ENCODE data around the gene GALNT14.

GALNT14 gene

DNA sequence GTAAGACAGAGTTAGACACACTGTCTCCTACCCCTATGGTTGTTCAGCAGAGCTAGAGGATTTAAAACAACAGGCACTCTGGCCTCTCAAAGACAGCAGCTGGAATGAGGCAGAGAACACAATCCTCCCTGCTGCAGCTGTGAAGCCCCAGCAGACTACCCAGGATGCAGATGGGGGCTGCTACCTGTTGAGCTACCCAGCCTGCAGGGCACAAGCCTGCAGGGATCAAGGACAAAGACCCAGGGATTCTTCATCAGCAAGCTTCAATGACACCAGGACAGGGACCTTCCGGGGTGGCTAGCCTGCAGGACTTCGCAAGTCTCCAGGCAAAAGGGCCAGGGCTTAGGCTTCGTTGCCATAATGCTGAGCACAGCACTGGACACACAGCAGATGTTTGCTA lies 27.2 kb downstream of the GALNT14 start:
- Histone ChIP-seq H3K27ac (ENCODE audit: low read length) (no peak overlapping the region), H3K79me2 (ENCODE audit: insufficient read depth, low read length) (no peaks in the 10 kb centered on the region), H3K27me3 (ENCODE audit: insufficient read depth, low read length, poor library complexity) (no peaks in the 10 kb centered on the region), H3K36me3 (ENCODE audit: insufficient read depth, low read length) (no peaks in the 10 kb centered on the region), H3K4me2 (ENCODE audit: insufficient read depth, low read length) (no peak overlapping the region), H3K4me3 (ENCODE audit: low read depth in 1 of 2, low read length in 2 of 2) (no peak overlapping the region), H3K4me1 (ENCODE audit: insufficient read depth, low read length) (no peaks in the 10 kb centered on the region), H2AFZ (ENCODE audit: low read depth, low read length) (no peak overlapping the region), H3K9ac (ENCODE audit: low read depth, low read length) (no peak overlapping the region), H3K9me3 (ENCODE audit: insufficient read depth, low read length, severe bottlenecking) (no peaks in the 10 kb centered on the region), H4K20me1 (ENCODE audit: insufficient read depth, low read length) (no peaks in the 10 kb centered on the region)
- ATAC-seq (ENCODE audit: insufficient read depth, low read depth), result no peak
- no peak for DNase-seq
- TF ChIP-seq, protein P1, sequence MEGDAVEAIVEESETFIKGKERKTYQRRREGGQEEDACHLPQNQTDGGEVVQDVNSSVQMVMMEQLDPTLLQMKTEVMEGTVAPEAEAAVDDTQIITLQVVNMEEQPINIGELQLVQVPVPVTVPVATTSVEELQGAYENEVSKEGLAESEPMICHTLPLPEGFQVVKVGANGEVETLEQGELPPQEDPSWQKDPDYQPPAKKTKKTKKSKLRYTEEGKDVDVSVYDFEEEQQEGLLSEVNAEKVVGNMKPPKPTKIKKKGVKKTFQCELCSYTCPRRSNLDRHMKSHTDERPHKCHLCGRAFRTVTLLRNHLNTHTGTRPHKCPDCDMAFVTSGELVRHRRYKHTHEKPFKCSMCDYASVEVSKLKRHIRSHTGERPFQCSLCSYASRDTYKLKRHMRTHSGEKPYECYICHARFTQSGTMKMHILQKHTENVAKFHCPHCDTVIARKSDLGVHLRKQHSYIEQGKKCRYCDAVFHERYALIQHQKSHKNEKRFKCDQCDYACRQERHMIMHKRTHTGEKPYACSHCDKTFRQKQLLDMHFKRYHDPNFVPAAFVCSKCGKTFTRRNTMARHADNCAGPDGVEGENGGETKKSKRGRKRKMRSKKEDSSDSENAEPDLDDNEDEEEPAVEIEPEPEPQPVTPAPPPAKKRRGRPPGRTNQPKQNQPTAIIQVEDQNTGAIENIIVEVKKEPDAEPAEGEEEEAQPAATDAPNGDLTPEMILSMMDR (IDR thresholded peaks at IDR 0.05; ENCODE audit: borderline replicate concordance, extremely low read depth, low read length, poor library complexity, severe bottlenecking), result no peak
- TF ChIP-seq EZH2 (IDR thresholded peaks at IDR 0.05; ENCODE audit: borderline replicate concordance, low read depth, low read length, severe bottlenecking), result no peak

DNA sequence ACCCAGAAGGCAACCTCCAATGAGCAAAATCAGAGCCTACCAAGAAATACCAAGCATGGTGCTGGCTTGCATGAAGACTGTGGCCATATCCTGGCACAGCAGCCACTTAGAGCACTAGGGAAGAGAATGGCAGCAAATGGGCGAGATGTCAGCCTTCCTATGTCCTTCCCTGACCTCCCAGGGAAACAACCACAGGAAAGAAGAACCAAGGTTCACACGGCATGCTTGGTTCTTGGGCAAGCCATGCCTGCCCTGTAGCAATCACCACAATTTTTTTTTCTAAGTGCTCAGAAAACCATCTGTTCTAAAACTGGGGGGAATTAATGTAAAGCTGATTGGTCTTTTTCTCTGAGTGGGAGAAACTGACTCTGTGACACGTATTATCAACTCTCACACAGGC lies 27.8 kb downstream of the GALNT14 start:
- no peaks in the 10 kb centered on the region for H3K9me3 ChIP-seq (ENCODE audit: insufficient read depth, low read length, severe bottlenecking)

DNA sequence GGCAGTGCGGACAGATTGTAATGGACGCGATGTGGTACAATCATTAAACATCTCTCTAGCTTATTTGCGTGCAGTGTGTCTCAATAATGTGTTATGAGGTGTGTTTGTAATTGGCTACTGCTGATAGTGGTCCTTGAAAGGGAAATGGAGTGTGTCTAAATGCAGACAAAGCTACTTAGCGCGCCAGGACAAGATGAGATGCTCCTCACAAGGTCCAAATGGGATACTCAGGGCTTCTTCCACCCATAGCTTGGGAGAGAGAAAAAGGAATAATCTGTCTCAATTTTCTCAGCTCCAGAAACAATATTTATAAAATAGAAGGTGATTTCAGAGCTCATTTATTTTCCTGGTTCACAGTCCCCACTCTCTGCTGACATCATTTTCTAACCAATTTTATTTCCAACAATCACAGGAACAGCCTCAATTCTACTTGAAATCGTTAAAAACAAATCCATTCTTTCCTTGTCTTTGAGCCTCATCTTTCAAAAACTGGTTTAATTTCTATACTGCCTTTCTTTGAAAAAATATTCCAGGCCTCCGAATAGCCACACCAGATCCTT lies 28.5 kb downstream of the GALNT14 start:
- H3K79me2 ChIP-seq (ENCODE audit: insufficient read depth, low read length), result no peaks in the 10 kb centered on the region
- ATAC-seq (ENCODE audit: insufficient read depth, low read depth), result no peak
- H3K36me3 ChIP-seq (ENCODE audit: insufficient read depth, low read length), result no peaks in the 10 kb centered on the region
- no peak overlapping the region for H3K4me3 ChIP-seq (ENCODE audit: low read depth in 1 of 2, low read length in 2 of 2)
- no peak overlapping the region for H3K9ac ChIP-seq (ENCODE audit: low read depth, low read length)
- H3K27ac ChIP-seq (ENCODE audit: low read length), result no peak overlapping the region
- H4K20me1 ChIP-seq (ENCODE audit: insufficient read depth, low read length), result no peaks in the 10 kb centered on the region
- no peaks in the 10 kb centered on the region for H3K4me1 ChIP-seq (ENCODE audit: insufficient read depth, low read length)
- no peak for DNase-seq
- H3K9me3 ChIP-seq (ENCODE audit: insufficient read depth, low read length, severe bottlenecking), result no peaks in the 10 kb centered on the region
- peaks cover under 1% of the 10 kb centered on the region for H3K27me3 ChIP-seq (ENCODE audit: insufficient read depth, low read length, poor library complexity)
- TF ChIP-seq, protein P1 (IDR thresholded peaks at IDR 0.05; ENCODE audit: borderline replicate concordance, extremely low read depth, low read length, poor library complexity, severe bottlenecking), result no peak
- no peak for TF ChIP-seq EZH2 (IDR thresholded peaks at IDR 0.05; ENCODE audit: borderline replicate concordance, low read depth, low read length, severe bottlenecking)
- no peak overlapping the region for H3K4me2 ChIP-seq (ENCODE audit: insufficient read depth, low read length)
- H2AFZ ChIP-seq (ENCODE audit: low read depth, low read length), result no peak overlapping the region

More for the DNA sequence above, 27.8 kb downstream of the GALNT14 start:
- H2AFZ ChIP-seq (ENCODE audit: low read depth, low read length), result no peak overlapping the region
- no peak for TF ChIP-seq EZH2 (IDR thresholded peaks at IDR 0.05; ENCODE audit: borderline replicate concordance, low read depth, low read length, severe bottlenecking)
- TF ChIP-seq, protein P1 (IDR thresholded peaks at IDR 0.05; ENCODE audit: borderline replicate concordance, extremely low read depth, low read length, poor library complexity, severe bottlenecking), result no peak
- H3K36me3 ChIP-seq (ENCODE audit: insufficient read depth, low read length), result no peaks in the 10 kb centered on the region
- no peak overlapping the region for H3K4me3 ChIP-seq (ENCODE audit: low read depth in 1 of 2, low read length in 2 of 2)
- no peaks in the 10 kb centered on the region for H3K79me2 ChIP-seq (ENCODE audit: insufficient read depth, low read length)
- no peak overlapping the region for H3K27ac ChIP-seq (ENCODE audit: low read length)
- no peaks in the 10 kb centered on the region for H3K4me1 ChIP-seq (ENCODE audit: insufficient read depth, low read length)
- H3K27me3 ChIP-seq (ENCODE audit: insufficient read depth, low read length, poor library complexity), result no peaks in the 10 kb centered on the region
- no peak overlapping the region for H3K4me2 ChIP-seq (ENCODE audit: insufficient read depth, low read length)
- H3K9ac ChIP-seq (ENCODE audit: low read depth, low read length), result no peak overlapping the region
- ATAC-seq (ENCODE audit: insufficient read depth, low read depth) (no peak), DNase-seq (no peak)
- no peaks in the 10 kb centered on the region for H4K20me1 ChIP-seq (ENCODE audit: insufficient read depth, low read length)
